GM12878 (cell line): Measurements from ENCODE around the gene LRRC8B. TPM values are rescaled to one million over a fixed set of nuclear protein-coding genes. Genes with fewer than 3 reads are reported as not detected.

Source experiments
- ATAC-seq: fragments of 200-7000 bp; cut with Tn5 transposase; 3 replicates; pipeline ENCODE4 v1.9.1; 2020; ENCODE audit warnings: mild to moderate bottlenecking, moderate library complexity
- BruUV-seq: library from RNA; stranded (reverse); fragments of 400-500 nt; replicated peaks from 2 replicates; lab custom pipeline; 2021; lab: Mats Ljungman, UMichigan
- CTCF ChIA-PET: fragments of 300-600 bp; sonication (Branson Sonifier 250); formaldehyde crosslinking; extraction: SDS; loops from one replicate; lab custom pipeline; 2021; ENCODE audit warnings: inconsistent platforms; lab: Yijun Ruan, JAX
- POLR2A ChIA-PET: fragments of 350-600 bp; formaldehyde crosslinking; extraction: SDS; loops from one replicate; lab custom pipeline; 2021; ENCODE audit warnings: inconsistent platforms; lab: Charles Lee
- RAD21 ChIA-PET: fragments of 300-600 bp; sonication (Branson Sonifier 250); formaldehyde crosslinking; loops from one replicate; lab custom pipeline; 2023; ENCODE audit warnings: antibody characterized with exemption; ENCODE audit not compliant: unreplicated experiment; lab: Charles Lee
- SMC1A ChIA-PET: fragments of 300-600 bp; sonication (Branson Sonifier 250); formaldehyde crosslinking; loops from one replicate; lab custom pipeline; 2023; ENCODE audit not compliant: unreplicated experiment, uncharacterized antibody; lab: Charles Lee
- DNase-seq: peaks from one replicate; pipeline ENCODE4 v3.0.0-alpha.2; 2011; ENCODE audit warnings: low read depth, low spot score
- FAIRE-seq: peaks from 3 replicates; lab custom pipeline; 2011; peaks lifted over from hg19 to GRCh38; lab: Jason Lieb, UNC
- H2AFZ ChIP-seq: 2 replicates; pipeline ENCODE4 v1.6.0; 2011; ENCODE audit warnings: low read depth, low read length, control low read depth; ENCODE audit not compliant: control insufficient read depth
- H3K27ac ChIP-seq: 2 replicates; pipeline ENCODE4 v1.5.1; 2011; ENCODE audit warnings: control low read depth; ENCODE audit not compliant: control insufficient read depth, insufficient read depth
- H3K27me3 ChIP-seq, 2 experiments: replicated peaks in 1 of 2; 2 replicates each; pipeline versions ENCODE4 v1.6.0 to v1.6.1; 2011; ENCODE audit warnings: low read length in 1 of 2; ENCODE audit not compliant: control insufficient read depth in 2 of 2, insufficient read depth in 2 of 2
- H3K36me3 ChIP-seq, 2 experiments: 2 replicates each; pipeline ENCODE4 v1.5.1; 2011; ENCODE audit warnings: low read length in 1 of 2; ENCODE audit not compliant: control insufficient read depth in 2 of 2, insufficient read depth in 2 of 2
- H3K4me1 ChIP-seq: 2 replicates; pipeline ENCODE4 v1.6.1; 2011; ENCODE audit warnings: mild to moderate bottlenecking, low read length, moderate library complexity, mixed read lengths; ENCODE audit not compliant: control insufficient read depth, insufficient read depth
- H3K4me2 ChIP-seq: 2 replicates; pipeline ENCODE4 v1.6.0; 2011; ENCODE audit warnings: control low read depth; ENCODE audit not compliant: control insufficient read depth, insufficient read depth
- H3K4me3 ChIP-seq: fragments of 200-600 bp; sonication (generic); 2 replicates; pipeline ENCODE4 v1.5.1; 2016
- H3K79me2 ChIP-seq: 2 replicates; pipeline ENCODE4 v1.6.0; 2011; ENCODE audit warnings: low read length; ENCODE audit not compliant: control insufficient read depth, insufficient read depth
- H3K9ac ChIP-seq: 2 replicates; pipeline ENCODE4 v1.8.0; 2011; ENCODE audit warnings: low read length, control low read depth, mixed read lengths; ENCODE audit not compliant: control insufficient read depth, insufficient read depth
- H3K9me3 ChIP-seq: replicated peaks from 3 replicates; pipeline ENCODE4 v1.5.1; 2011; ENCODE audit warnings: mild to moderate bottlenecking, low read length; ENCODE audit not compliant: control insufficient read depth, insufficient read depth
- H4K20me1 ChIP-seq: 2 replicates; pipeline ENCODE4 v1.6.0; 2011; ENCODE audit not compliant: control insufficient read depth, insufficient read depth
- CHD4 ChIP-seq: fragments of 200-600 bp; sonication (generic); IDR thresholded peaks from 2 replicates; pipeline ENCODE4 v1.6.1; 2016; ENCODE audit warnings: mild to moderate bottlenecking
- ETV6 ChIP-seq, 2 experiments: fragments of 450-650 bp in 1 of 2; IDR thresholded peaks in 1 of 2; conservative IDR thresholded peaks in 1 of 2; 2 replicates each; pipeline ENCODE4 v1.6.1; 2014; ENCODE audit warnings: antibody characterized with exemption in 1 of 2, borderline replicate concordance in 1 of 2, low read depth in 1 of 2, mild to moderate bottlenecking in 1 of 2, moderate library complexity in 1 of 2
- FOXM1 ChIP-seq: IDR thresholded peaks from 2 replicates; pipeline ENCODE4 v1.6.1; 2012; ENCODE audit warnings: low read depth, mild to moderate bottlenecking, inconsistent platforms, low read length, moderate library complexity
- HDAC6 ChIP-seq: fragments of 200-600 bp; sonication (generic); IDR thresholded peaks from one replicate; pipeline ENCODE4 v1.8.0; 2017; ENCODE audit warnings: antibody characterized with exemption; ENCODE audit not compliant: unreplicated experiment
- HSF1 ChIP-seq: fragments of 150-350 bp; IDR thresholded peaks from 2 replicates; pipeline ENCODE4 v1.6.1; 2014; ENCODE audit warnings: mild to moderate bottlenecking, low read depth, low read length
- IKZF1 ChIP-seq: fragments of 450-650 bp; conservative IDR thresholded peaks from 2 replicates; pipeline ENCODE4 v1.6.1; 2017; ENCODE audit warnings: antibody characterized with exemption, mild to moderate bottlenecking
- JUND ChIP-seq: IDR thresholded peaks from 2 replicates; pipeline ENCODE4 v1.6.1; 2012; ENCODE audit warnings: low read depth, mild to moderate bottlenecking, low read length, improper control_type of control experiment, moderate library complexity
- PAX5 ChIP-seq: IDR thresholded peaks from 2 replicates; pipeline ENCODE4 v1.6.1; 2011; ENCODE audit warnings: low read depth, low read length, borderline replicate concordance
- POLR2AphosphoS5 ChIP-seq: IDR thresholded peaks from 2 replicates; pipeline ENCODE4 v1.6.1; 2011; ENCODE audit warnings: mild to moderate bottlenecking, low read length, inconsistent platforms
- SRF ChIP-seq, 2 experiments: IDR thresholded peaks; 2 replicates each; pipeline ENCODE4 v1.6.1; 2011; ENCODE audit warnings: low read depth in 2 of 2, low read length in 2 of 2, mild to moderate bottlenecking in 1 of 2, moderate library complexity in 1 of 2
- STAT1 ChIP-seq: fragments of 450-650 bp; conservative IDR thresholded peaks from 2 replicates; pipeline ENCODE4 v1.6.1; 2014; ENCODE audit warnings: antibody characterized with exemption, mild to moderate bottlenecking
- TBL1XR1 ChIP-seq: IDR thresholded peaks from 2 replicates; pipeline ENCODE4 v1.6.1; 2012; ENCODE audit warnings: low read depth, low read length, improper control_type of control experiment
- ZNF24 ChIP-seq: fragments of 450-650 bp; IDR thresholded peaks from 2 replicates; pipeline ENCODE4 v1.6.1; 2017; ENCODE audit warnings: antibody characterized with exemption, mild to moderate bottlenecking
- ZNF622 ChIP-seq: fragments of 450-650 bp; IDR thresholded peaks from 2 replicates; pipeline ENCODE4 v1.6.1; 2017; ENCODE audit warnings: mild to moderate bottlenecking, inconsistent platforms
- ZZZ3 ChIP-seq: IDR thresholded peaks from 2 replicates; pipeline ENCODE4 v1.6.1; 2011; ENCODE audit warnings: low read depth; ENCODE audit not compliant: control insufficient read depth, insufficient read length
- WGBS: methylation state at CpG from one replicate; pipeline ENCODE4 v1.1.6; 2016; ENCODE audit warnings: low lambda C conversion rate; ENCODE audit not compliant: insufficient replicate concordance, insufficient coverage; ENCODE audit errors: missing lambda C conversion rate; 5-methylcytosine and 5-hydroxymethylcytosine counted together
- in situ Hi-C: fragments of 300-500 bp; cut with MboI; formaldehyde crosslinking; loops from 9 replicates; pipeline ENCODE4 v1.14.3; 2018; ENCODE audit warnings: mixed read lengths
- intact Hi-C: fragments of 100-400 bp; cut with micrococcal nuclease; formaldehyde crosslinking; loops from one replicate; pipeline ENCODE4 v1.14.2; 2022; ENCODE audit not compliant: unreplicated experiment
- polyA plus RNA-seq, 11 experiments: library from polyadenylated mRNA; depleted of rRNA in 4 of 11; unstranded in 6 of 11; stranded (reverse) in 5 of 11; fragments of >200 nt; fragmentation: Nextera tagmentation in 4 of 11; fragmentation: Illumina TruSeq in 1 of 11; extraction: Ambion mirVana in 4 of 11; extraction: Trizol in 1 of 11; gene quantifications; 1 replicate in 1 of 11; 2 replicates in 10 of 11; pipeline versions ENCODE4 v1.2.1 to v1.2.3, GENCODE V29; 2011 to 2016; ENCODE audit warnings: inconsistent platforms in 2 of 11, missing spikeins in 2 of 11, low read depth in 1 of 11
- total RNA-seq, 4 experiments: library from RNA; depleted of rRNA in 3 of 4; stranded (reverse); fragments of >200 nt in 3 of 4; fragmentation: Illumina TruSeq in 1 of 4; extraction: Trizol in 1 of 4; gene quantifications; 2 replicates each; pipeline versions ENCODE4 v1.2.1 to v1.2.3, GENCODE V29; 2013 to 2021
- TF ChIP-seq, protein P1 (sequence below): IDR thresholded peaks from 2 replicates; pipeline ENCODE4 v1.6.1; 2011; ENCODE audit warnings: borderline replicate concordance, low read depth, mild to moderate bottlenecking, moderate library complexity, mixed read lengths, low read length; ENCODE audit not compliant: insufficient read depth; ENCODE audit errors: extremely low read length
- TF ChIP-seq, protein P2 (sequence below): fragments of 450-650 bp; IDR thresholded peaks from 2 replicates; pipeline ENCODE4 v1.6.1; 2016; ENCODE audit warnings: mild to moderate bottlenecking

Gene LRRC8B
- total and polyA plus RNA-seq, 10 of the 15 experiments (the other 5 are each of a cell fraction or from before 2014, with no cell fraction given): 1.3 to 9.2 (median 5.4) TPM

- ChIA-PET SMC1A (interaction anchor here (1.0 kb wide), 1 partner anchor 19 kb away, joined by 3 read pairs; no protein-coding TSS in a partner anchor), RAD21 (no interaction called here), POLR2A (no interaction called here), CTCF (interaction anchor here (1.0 to 1.3 kb wide), 3 partner anchors 15 to 119 kb away, joined by 3 read pairs; no protein-coding TSS in a partner anchor)
- Histone ChIP-seq H3K79me2 (no peaks in the 10 kb centered on the region), H3K4me2 (no peak overlapping the region), H3K27ac (no peak overlapping the region), H4K20me1 (no peaks in the 10 kb centered on the region), H3K9ac (no peak overlapping the region), H3K27me3 (no peaks in the 10 kb centered on the region; a peak in 1 of 4 replicates), H3K36me3 (no peaks in the 10 kb centered on the region), H2AFZ (no peak overlapping the region), H3K9me3 (no peaks in the 10 kb centered on the region), H3K4me3 (no peak overlapping the region), H3K4me1 (no peaks in the 10 kb centered on the region)
- no TSS peak for BruUV-seq
- TF ChIP-seq FOXM1: no peak
- no peak for TF ChIP-seq POLR2AphosphoS5
- no peak for TF ChIP-seq HDAC6
- no peak for TF ChIP-seq TBL1XR1
- no peak for TF ChIP-seq STAT1
- no peak for TF ChIP-seq SRF (IDR thresholded peaks at IDR 0.05; ENCODE audit: low read depth in 2 of 2, low read length in 2 of 2)
- no peak for TF ChIP-seq ZNF24
- TF ChIP-seq IKZF1: no peak
- TF ChIP-seq, protein P1, sequence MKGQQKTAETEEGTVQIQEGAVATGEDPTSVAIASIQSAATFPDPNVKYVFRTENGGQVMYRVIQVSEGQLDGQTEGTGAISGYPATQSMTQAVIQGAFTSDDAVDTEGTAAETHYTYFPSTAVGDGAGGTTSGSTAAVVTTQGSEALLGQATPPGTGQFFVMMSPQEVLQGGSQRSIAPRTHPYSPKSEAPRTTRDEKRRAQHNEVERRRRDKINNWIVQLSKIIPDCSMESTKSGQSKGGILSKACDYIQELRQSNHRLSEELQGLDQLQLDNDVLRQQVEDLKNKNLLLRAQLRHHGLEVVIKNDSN: no peak
- no peak for TF ChIP-seq CHD4
- TF ChIP-seq HSF1: no peak
- TF ChIP-seq PAX5: no peak
- no peak for TF ChIP-seq JUND
- TF ChIP-seq ZZZ3: no peak
- TF ChIP-seq, protein P2, sequence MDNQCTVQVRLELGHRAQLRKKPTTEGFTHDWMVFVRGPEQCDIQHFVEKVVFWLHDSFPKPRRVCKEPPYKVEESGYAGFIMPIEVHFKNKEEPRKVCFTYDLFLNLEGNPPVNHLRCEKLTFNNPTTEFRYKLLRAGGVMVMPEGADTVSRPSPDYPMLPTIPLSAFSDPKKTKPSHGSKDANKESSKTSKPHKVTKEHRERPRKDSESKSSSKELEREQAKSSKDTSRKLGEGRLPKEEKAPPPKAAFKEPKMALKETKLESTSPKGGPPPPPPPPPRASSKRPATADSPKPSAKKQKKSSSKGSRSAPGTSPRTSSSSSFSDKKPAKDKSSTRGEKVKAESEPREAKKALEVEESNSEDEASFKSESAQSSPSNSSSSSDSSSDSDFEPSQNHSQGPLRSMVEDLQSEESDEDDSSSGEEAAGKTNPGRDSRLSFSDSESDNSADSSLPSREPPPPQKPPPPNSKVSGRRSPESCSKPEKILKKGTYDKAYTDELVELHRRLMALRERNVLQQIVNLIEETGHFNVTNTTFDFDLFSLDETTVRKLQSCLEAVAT: no peak
- no peak for TF ChIP-seq ZNF622
- no peak for TF ChIP-seq ETV6 (conservative IDR thresholded peaks at IDR 0.05 in 1 of 2, IDR thresholded peaks at IDR 0.05 in 1 of 2; ENCODE audit: borderline replicate concordance in 1 of 2, low read depth in 1 of 2)
- no peak for ATAC-seq
- no peak for FAIRE-seq
- DNase-seq: no peak
- intact Hi-C loops (no loop called here), in situ Hi-C loops (loop anchor here (25.0 kb wide), 1 partner anchor 484 kb away; the partner anchor contains the start of gene ZNF326)
- WGBS: 2% methylated on average over 2 of the region's 2 CpGs
Measured at GRCh38 chr1:89503690-89504089, 20.9 kb upstream of the LRRC8B start.
